ENCODE data around the gene KRT13. TPM values are rescaled to one million over a fixed set of nuclear protein-coding genes. Genes with fewer than 3 reads are reported as not detected.

The KRT13 gene
- total and polyA plus RNA-seq, 10 of the 15 experiments (the other 5 are each of a cell fraction or from before 2014, with no cell fraction given): not detected

- TF ChIP-seq E2F4 (IDR thresholded peaks at IDR 0.05; ENCODE audit: low read depth, low read length) (no peak), NRF1 (conservative IDR thresholded peaks at IDR 0.05; ENCODE audit: low read depth, low read length) (no peak), YBX1 (IDR thresholded peaks at IDR 0.05) (no peak), CEBPZ (IDR thresholded peaks at IDR 0.05; ENCODE audit: low read depth, low read length) (no peak), FOXM1 (IDR thresholded peaks at IDR 0.05; ENCODE audit: low read depth, low read length) (no peak)
Observed at GRCh38 chr17:41520821-41521521, 15.6 kb upstream of the KRT13 start (continued).

- ChIA-PET RAD21 (ENCODE audit: unreplicated experiment) (no interaction called here), POLR2A (no interaction called here), CTCF (no interaction called here), SMC1A (ENCODE audit: uncharacterized antibody, unreplicated experiment) (no interaction called here)
- BruUV-seq (replicated peaks): no TSS peak
- no peaks in the 10 kb centered on the region for H4K20me1 ChIP-seq (ENCODE audit: control insufficient read depth, insufficient read depth)
- FAIRE-seq (no peak), DNase-seq (ENCODE audit: low read depth, low spot score) (no peak), ATAC-seq (no peak)
- H3K27ac ChIP-seq (ENCODE audit: control insufficient read depth, insufficient read depth): no peak overlapping the region
- H3K27me3 ChIP-seq (replicated peaks in 1 of 2; ENCODE audit: control insufficient read depth in 2 of 2, insufficient read depth in 2 of 2, low read length in 1 of 2): no peaks in the 10 kb centered on the region; a peak in 1 of 4 replicates
- H3K36me3 ChIP-seq (ENCODE audit: control insufficient read depth in 2 of 2, insufficient read depth in 2 of 2, low read length in 1 of 2): no peaks in the 10 kb centered on the region
- H3K4me2 ChIP-seq (ENCODE audit: control insufficient read depth, insufficient read depth): no peak overlapping the region
- in situ Hi-C loops (cut with MboI): no loop called here
- intact Hi-C loops (cut with micrococcal nuclease; ENCODE audit: unreplicated experiment): no loop called here
- H3K4me3 ChIP-seq: no peak overlapping the region
- no peaks in the 10 kb centered on the region for H3K4me1 ChIP-seq (ENCODE audit: control insufficient read depth, insufficient read depth, low read length)
- no peaks in the 10 kb centered on the region for H3K79me2 ChIP-seq (ENCODE audit: control insufficient read depth, insufficient read depth, low read length)
- H2AFZ ChIP-seq (ENCODE audit: control insufficient read depth, low read depth, low read length): no peak overlapping the region
- H3K9ac ChIP-seq (ENCODE audit: control insufficient read depth, insufficient read depth, low read length): no peak overlapping the region
- H3K9me3 ChIP-seq (replicated peaks; ENCODE audit: control insufficient read depth, insufficient read depth, low read length): no peaks in the 10 kb centered on the region
- WGBS (ENCODE audit: insufficient coverage, insufficient replicate concordance, low lambda C conversion rate, missing lambda C conversion rate): 4% methylated on average over 8 of the region's 11 CpGs
- no peak for TF ChIP-seq CREB1 (IDR thresholded peaks at IDR 0.05; ENCODE audit: low read depth)
- no peak for TF ChIP-seq E2F4 (IDR thresholded peaks at IDR 0.05; ENCODE audit: low read depth, low read length)
- no peak for TF ChIP-seq PAX5 (IDR thresholded peaks at IDR 0.05; ENCODE audit: borderline replicate concordance, low read depth, low read length)
- TF ChIP-seq CHD1 (IDR thresholded peaks at IDR 0.05; ENCODE audit: low read depth, low read length): no peak
- no peak for TF ChIP-seq IKZF2 (IDR thresholded peaks at IDR 0.05)
- TF ChIP-seq EGR1 (IDR thresholded peaks at IDR 0.05; ENCODE audit: borderline replicate concordance in 1 of 2, low read depth in 2 of 2, low read length in 2 of 2): no peak
- no peak for TF ChIP-seq NKRF (conservative IDR thresholded peaks at IDR 0.05)
- TF ChIP-seq ZNF274 (IDR thresholded peaks at IDR 0.05; ENCODE audit: insufficient read depth, insufficient read length): no peak
- no peak for TF ChIP-seq ESRRA (IDR thresholded peaks at IDR 0.05; ENCODE audit: low read length)
- TF ChIP-seq ZNF384 (IDR thresholded peaks at IDR 0.05; ENCODE audit: borderline replicate concordance, low read depth, low read length): no peak
Observed at GRCh38 chr17:41519501-41520224, 14.3 kb upstream of the KRT13 start.
